Adrenal gland (tissue), 5 donors: ENCODE data around the gene TCTN3.

Experiments used
- CTCF ChIP-seq, 6 experiments: fragments of 450-650 bp in 4 of 6; fragments of 200-600 bp in 2 of 6; sonication (generic) in 1 of 6; IDR thresholded peaks; 1 replicate in 5 of 6; 2 replicates in 1 of 6; pipeline versions ENCODE4 v1.5.1 to v1.8.0; 2016 to 2021; ENCODE audit warnings: antibody characterized with exemption in 6 of 6, mild to moderate bottlenecking in 2 of 6, moderate library complexity in 1 of 6
- POLR2A ChIP-seq, 2 donors: fragments of 450-650 bp; IDR thresholded peaks; one replicate each; pipeline ENCODE4 v1.6.1; 2017; ENCODE audit warnings: antibody characterized with exemption in 2 of 2, mild to moderate bottlenecking in 2 of 2, moderate library complexity in 1 of 2
- donor health status: DM: no; HTN: no; CAD: no.

- TF ChIP-seq CTCF (IDR thresholded peaks at IDR 0.05) (no peak), POLR2A (IDR thresholded peaks at IDR 0.05) (no peak)
Measured at GRCh38 chr10:95728526-95728925, 34.8 kb upstream of the TCTN3 start.
